HCT116 (cell line): ENCODE results near the gene SH3BGRL3.

Source experiments
- EZH2phosphoT487 ChIP-seq: fragments of 200-600 bp; IDR thresholded peaks from 2 replicates; pipeline ENCODE4 v1.6.1; 2018; ENCODE audit warnings: antibody characterized with exemption, borderline replicate concordance
- POLR2A ChIP-seq: IDR thresholded peaks from 2 replicates; pipeline ENCODE4 v1.7.0; 2011; ENCODE audit warnings: borderline replicate concordance; ENCODE audit not compliant: insufficient read depth, insufficient read length; ENCODE audit errors: extremely low read depth
- TF ChIP-seq, protein P1 (sequence below): IDR thresholded peaks from 2 replicates; pipeline ENCODE4 v1.6.1; 2012
- TF ChIP-seq, protein P2 (sequence below), 3 experiments: fragments of 200-600 bp in 1 of 3; sonication (generic) in 1 of 3; IDR thresholded peaks in 2 of 3; conservative IDR thresholded peaks in 1 of 3; 2 replicates each; pipeline ENCODE4 v1.5.1; 2012 to 2017; ENCODE audit warnings: low read depth in 2 of 3, low read length in 2 of 3, antibody characterized with exemption in 1 of 3, borderline replicate concordance in 1 of 3, control low read depth in 1 of 3, mild to moderate bottlenecking in 1 of 3, mixed read lengths in 1 of 3, mixed run types in 1 of 3, moderate library complexity in 1 of 3; ENCODE audit not compliant: insufficient read depth in 1 of 3

DNA sequence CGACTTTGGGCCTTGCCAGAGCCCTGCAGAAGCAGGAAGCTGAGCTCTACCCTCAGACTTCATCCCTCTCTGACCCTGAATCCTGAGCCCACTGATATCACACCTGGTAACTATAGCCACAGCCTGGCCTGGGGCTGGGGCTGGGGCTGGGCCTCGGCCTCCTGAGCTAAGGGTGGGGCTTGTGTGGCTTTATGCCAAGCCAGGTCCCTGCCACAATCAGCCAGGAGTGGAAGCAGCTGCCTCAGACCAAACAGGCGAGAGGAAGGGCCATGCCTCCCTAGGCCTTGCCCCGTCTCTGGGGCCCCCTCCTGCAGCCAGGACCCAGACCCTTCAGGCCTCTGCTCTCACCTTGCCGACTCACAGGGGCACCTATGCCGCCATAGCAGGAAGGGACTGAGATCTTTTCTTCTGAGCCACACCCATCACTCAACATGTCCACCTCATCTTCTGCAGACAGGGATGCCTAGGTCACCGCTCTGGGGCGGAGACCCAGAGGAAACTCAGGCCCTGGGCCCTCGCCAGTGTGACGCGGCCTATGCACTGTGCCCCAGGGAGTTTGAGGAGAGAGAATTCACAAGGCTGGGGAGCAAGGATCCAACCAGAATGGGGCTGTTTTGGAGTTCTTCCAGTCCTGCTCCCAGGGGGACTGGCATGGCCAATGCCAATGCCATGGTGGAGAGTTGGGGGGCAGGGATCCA is 20.8 kb downstream of the SH3BGRL3 start:
- TF ChIP-seq, protein P1, sequence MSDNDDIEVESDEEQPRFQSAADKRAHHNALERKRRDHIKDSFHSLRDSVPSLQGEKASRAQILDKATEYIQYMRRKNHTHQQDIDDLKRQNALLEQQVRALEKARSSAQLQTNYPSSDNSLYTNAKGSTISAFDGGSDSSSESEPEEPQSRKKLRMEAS = no peak
- TF ChIP-seq, protein P2, sequence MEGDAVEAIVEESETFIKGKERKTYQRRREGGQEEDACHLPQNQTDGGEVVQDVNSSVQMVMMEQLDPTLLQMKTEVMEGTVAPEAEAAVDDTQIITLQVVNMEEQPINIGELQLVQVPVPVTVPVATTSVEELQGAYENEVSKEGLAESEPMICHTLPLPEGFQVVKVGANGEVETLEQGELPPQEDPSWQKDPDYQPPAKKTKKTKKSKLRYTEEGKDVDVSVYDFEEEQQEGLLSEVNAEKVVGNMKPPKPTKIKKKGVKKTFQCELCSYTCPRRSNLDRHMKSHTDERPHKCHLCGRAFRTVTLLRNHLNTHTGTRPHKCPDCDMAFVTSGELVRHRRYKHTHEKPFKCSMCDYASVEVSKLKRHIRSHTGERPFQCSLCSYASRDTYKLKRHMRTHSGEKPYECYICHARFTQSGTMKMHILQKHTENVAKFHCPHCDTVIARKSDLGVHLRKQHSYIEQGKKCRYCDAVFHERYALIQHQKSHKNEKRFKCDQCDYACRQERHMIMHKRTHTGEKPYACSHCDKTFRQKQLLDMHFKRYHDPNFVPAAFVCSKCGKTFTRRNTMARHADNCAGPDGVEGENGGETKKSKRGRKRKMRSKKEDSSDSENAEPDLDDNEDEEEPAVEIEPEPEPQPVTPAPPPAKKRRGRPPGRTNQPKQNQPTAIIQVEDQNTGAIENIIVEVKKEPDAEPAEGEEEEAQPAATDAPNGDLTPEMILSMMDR (IDR thresholded peaks at IDR 0.05 in 2 of 3, conservative IDR thresholded peaks at IDR 0.05 in 1 of 3; ENCODE audit: borderline replicate concordance in 1 of 3, insufficient read depth in 1 of 3, low read depth in 2 of 3, low read length in 2 of 3) = no peak
- TF ChIP-seq EZH2phosphoT487 (no peak), POLR2A (no peak)
